Esophagus (tissue), 2 donors: Measurements from ENCODE around the gene FUT1. TPM values are rescaled to one million over a fixed set of nuclear protein-coding genes. Genes with fewer than 3 reads are reported as not detected.
A peak's percentile ranks its signal among the peaks of the same experiment; 100 is the strongest.

ENCODE experiments used
- H3K27ac ChIP-seq, 2 donors: one replicate each; pipeline ENCODE4 v1.5.1; 2013; ENCODE audit warnings: low read depth in 2 of 2, mild to moderate bottlenecking in 2 of 2, inconsistent platforms in 1 of 2, low read length in 1 of 2, moderate library complexity in 1 of 2
- H3K27me3 ChIP-seq, 2 donors: one replicate each; pipeline ENCODE4 v1.6.1; 2013; ENCODE audit warnings: low read length in 2 of 2, control low read depth in 1 of 2, mild to moderate bottlenecking in 1 of 2; ENCODE audit not compliant: insufficient read depth in 2 of 2, control insufficient read depth in 1 of 2
- H3K36me3 ChIP-seq, 2 donors: one replicate each; pipeline ENCODE4 v1.6.1; 2013; ENCODE audit warnings: low read length in 1 of 2; ENCODE audit not compliant: control insufficient read depth in 2 of 2, insufficient read depth in 2 of 2
- H3K4me1 ChIP-seq, 2 donors: one replicate each; pipeline ENCODE4 v1.6.1; 2013; ENCODE audit warnings: low read length in 1 of 2; ENCODE audit not compliant: control insufficient read depth in 2 of 2, insufficient read depth in 2 of 2
- H3K4me3 ChIP-seq, 2 donors: one replicate each; pipeline ENCODE4 v1.5.1; 2013; ENCODE audit warnings: low read length in 2 of 2, mild to moderate bottlenecking in 2 of 2, low read depth in 1 of 2, moderate library complexity in 1 of 2
- H3K9me3 ChIP-seq, 2 donors: one replicate each; pipeline ENCODE4 v1.6.1; 2013; ENCODE audit warnings: mild to moderate bottlenecking in 2 of 2, low read depth in 1 of 2, low read length in 1 of 2, moderate library complexity in 1 of 2; ENCODE audit not compliant: control insufficient read depth in 2 of 2, insufficient read depth in 1 of 2
- WGBS, 2 donors: extraction: QIAGEN DNeasy Blood & Tissue Kit; methylation state at CpG; one replicate each; pipeline ENCODE4 v1.1.7; 2013; 5-methylcytosine and 5-hydroxymethylcytosine counted together
- polyA plus RNA-seq, 2 donors: library from polyadenylated mRNA; stranded (reverse); fragments of 200-250 nt; gene quantifications; one replicate each; pipeline ENCODE4 v1.2.3, GENCODE V29; 2013
- donor health status: healthy with polysubstance abuse.
- donor health status: Bipolar disorder and iron deficiency.

The FUT1 gene
- polyA plus RNA-seq, 2 donors, result 1.1 to 2.4 TPM

- H3K4me3 ChIP-seq, result no peak overlapping the region
Observed at GRCh38 chr19:48756212-48756611, 3.8 kb upstream of the FUT1 start.

DNA sequence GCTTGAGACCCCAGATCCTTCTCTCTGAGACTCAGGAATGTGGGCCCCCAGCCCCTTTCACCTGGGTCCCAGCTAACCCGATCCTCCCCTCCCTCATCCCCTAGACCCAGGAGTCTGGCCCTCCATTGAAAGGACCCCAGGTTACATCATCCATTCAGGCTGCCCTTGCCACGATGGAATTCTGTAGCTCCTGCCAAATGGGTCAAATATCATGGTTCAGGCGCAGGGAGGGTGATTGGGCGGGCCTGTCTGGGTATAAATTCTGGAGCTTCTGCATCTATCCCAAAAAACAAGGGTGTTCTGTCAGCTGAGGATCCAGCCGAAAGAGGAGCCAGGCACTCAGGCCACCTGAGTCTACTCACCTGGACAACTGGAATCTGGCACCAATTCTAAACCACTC lies 3.3 kb upstream of the FUT1 start:
- no peaks in the 10 kb centered on the region for H3K9me3 ChIP-seq
- H3K27ac ChIP-seq, result no peak overlapping the region
- H3K4me1 ChIP-seq, result peaks cover 0 to 6% of the 10 kb centered on the region in 2 donors
- H3K36me3 ChIP-seq, result no peaks in the 10 kb centered on the region
- no peaks in the 10 kb centered on the region for H3K27me3 ChIP-seq
- WGBS, 2 donors, result 69 to 77% methylated on average over 5 of the region's 5 CpGs
- no peak overlapping the region for H3K4me3 ChIP-seq

More at GRCh38 chr19:48756212-48756611, 3.8 kb upstream of the FUT1 start:
- peaks cover 0 to 5% of the 10 kb centered on the region in 2 donors for H3K4me1 ChIP-seq
- no peaks in the 10 kb centered on the region for H3K27me3 ChIP-seq
- WGBS, 2 donors, result 92 to 96% methylated on average over 11 of the region's 11 CpGs
- no peak overlapping the region for H3K27ac ChIP-seq
- no peaks in the 10 kb centered on the region for H3K36me3 ChIP-seq
- H3K9me3 ChIP-seq, result no peaks in the 10 kb centered on the region

DNA sequence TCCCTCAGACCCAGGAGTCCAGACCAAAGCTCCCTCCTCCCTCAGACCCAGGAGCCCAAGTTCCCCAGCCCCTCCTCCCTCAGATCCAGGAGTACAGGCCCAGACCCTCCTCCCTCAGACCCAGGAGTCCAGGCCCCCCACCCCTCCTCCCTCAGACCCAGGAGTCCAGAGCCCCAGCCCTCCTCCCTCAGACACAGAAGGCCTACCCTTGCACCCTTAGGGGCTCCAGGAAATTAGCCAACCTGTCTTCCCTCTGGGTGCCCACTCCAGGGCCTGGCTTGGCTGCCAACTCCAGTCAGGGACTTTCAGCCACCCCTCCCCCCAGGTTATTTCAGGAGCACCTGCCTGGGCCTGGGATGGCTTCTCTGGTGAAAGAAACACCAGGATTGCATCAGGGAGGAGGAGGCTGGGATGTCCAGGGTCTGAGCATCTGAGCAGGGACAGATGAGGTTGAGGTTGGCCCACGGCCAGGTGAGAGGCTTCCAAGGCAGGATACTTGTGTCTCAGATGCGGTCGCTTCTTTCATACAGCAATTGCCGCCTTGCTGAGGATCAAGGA lies 2.7 kb upstream of the FUT1 start, which contains the start of gene FGF21:
TSS of gene FGF21 (plus strand) at position 441 of the 558 bp plus-strand sequence. CDS start 713 bp downstream, outside the sequence.
- WGBS, 2 donors, result 79 to 86% methylated on average over 4 of the region's 4 CpGs
- no peaks in the 10 kb centered on the region for H3K9me3 ChIP-seq
- no peaks in the 10 kb centered on the region for H3K27me3 ChIP-seq
- peaks cover under 1 to 9% of the 10 kb centered on the region in 2 donors for H3K4me1 ChIP-seq
- no peak within 1 kb of the TSS for H3K4me3 ChIP-seq
- H3K27ac ChIP-seq, result no peak within 1 kb of the TSS
- H3K36me3 ChIP-seq, result peaks cover 0 to 3% of the 10 kb centered on the region in 2 donors

- Histone ChIP-seq H3K27ac (peak overlapping the region; percentile 18 to 77), H3K36me3 (peaks cover 0 to 8% of the 10 kb centered on the region in 2 donors), H3K9me3 (no peaks in the 10 kb centered on the region), H3K4me1 (peaks cover 2 to 9% of the 10 kb centered on the region in 2 donors), H3K4me3 (peak overlapping the region; percentile 54 to 59), H3K27me3 (no peaks in the 10 kb centered on the region)
- 16 to 22% methylated on average over 19 to 20 of the region's 20 CpGs for WGBS, 2 donors
Observed at GRCh38 chr19:48751845-48752495, 471 bp downstream of the FUT1 start.

DNA sequence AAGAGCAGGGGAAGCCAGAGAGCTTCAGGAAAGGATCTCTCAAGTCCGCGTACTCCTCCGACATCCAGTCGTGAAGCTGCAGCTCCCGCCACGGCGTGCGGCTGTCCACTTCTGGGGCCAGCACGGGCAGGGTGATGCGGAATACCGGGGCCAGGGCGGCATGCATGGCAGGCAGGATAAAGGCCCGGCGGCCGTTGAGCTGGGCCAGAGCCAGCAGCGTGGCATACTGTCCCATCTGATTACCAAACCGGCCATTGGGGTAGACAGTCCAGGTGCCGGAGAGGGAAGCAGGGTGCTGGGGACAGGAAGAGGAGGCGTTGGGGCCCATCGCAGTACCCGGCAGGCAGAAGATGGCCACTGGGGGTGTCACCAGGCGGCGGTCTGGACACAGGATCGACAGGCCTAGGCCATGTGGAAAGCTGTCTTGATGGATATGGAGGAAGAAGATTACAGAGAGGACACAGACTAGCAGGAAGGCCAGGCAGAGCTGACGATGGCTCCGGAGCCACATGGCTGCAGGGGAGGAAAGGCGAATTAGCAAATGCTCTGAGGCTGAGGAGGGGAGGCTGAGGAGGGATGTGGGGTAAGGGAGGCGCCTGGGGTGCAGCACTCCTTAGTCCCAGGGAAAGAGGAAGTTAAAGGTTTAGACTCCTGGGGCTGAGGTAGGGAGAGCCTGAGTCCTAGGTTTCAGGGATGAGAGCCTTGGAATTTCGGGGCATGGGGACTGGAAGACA lies 1.5 kb downstream of the FUT1 start:
- Histone ChIP-seq H3K36me3 (peaks cover 0 to 8% of the 10 kb centered on the region in 2 donors), H3K4me3 (peak overlapping the region in 1 of 2 donors; percentile 2), H3K9me3 (no peaks in the 10 kb centered on the region), H3K27ac (no peak overlapping the region), H3K4me1 (peaks cover 2 to 9% of the 10 kb centered on the region in 2 donors), H3K27me3 (no peaks in the 10 kb centered on the region)
- 83 to 89% methylated on average over 29 of the region's 29 CpGs for WGBS, 2 donors

- H3K27ac ChIP-seq, result no peak overlapping the region
- 87 to 96% methylated on average over 31 of the region's 31 CpGs for WGBS, 2 donors
- no peak overlapping the region for H3K4me3 ChIP-seq
- H3K36me3 ChIP-seq, result peaks cover 0 to 8% of the 10 kb centered on the region in 2 donors
- H3K27me3 ChIP-seq, result no peaks in the 10 kb centered on the region
- peaks cover 2 to 9% of the 10 kb centered on the region in 2 donors for H3K4me1 ChIP-seq
- no peaks in the 10 kb centered on the region for H3K9me3 ChIP-seq
Observed at GRCh38 chr19:48750351-48750750, 2.1 kb downstream of the FUT1 start.

DNA sequence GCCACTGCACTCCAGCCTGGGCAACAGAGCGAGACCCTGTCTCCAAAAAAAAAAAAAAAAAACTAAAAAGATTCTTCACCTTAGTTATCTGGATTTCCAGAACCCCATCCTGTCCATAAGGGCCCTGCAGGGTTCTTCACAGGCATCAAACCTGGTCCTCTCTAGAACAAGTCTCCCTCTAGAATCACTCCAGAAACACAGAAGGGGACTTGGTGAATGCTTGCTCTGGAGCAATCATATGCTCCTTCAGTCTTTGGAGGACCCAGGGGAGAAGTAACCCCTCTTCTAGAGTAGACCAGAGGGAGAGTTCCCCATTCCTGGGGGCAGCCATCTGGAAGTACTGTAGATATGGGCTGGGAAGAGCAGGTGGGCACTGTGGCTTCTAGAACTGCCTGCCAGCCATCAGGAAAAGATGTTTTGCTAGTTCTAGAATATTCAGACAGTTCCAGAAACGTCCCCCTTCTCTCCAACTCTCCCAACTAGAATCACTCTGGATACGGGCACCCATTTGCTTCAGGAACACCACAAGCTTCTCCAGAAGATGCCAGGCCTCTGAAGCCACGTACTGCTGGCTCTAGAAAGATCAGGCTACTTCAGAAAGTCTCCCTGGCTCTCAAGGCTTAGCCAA lies 2.8 kb downstream of the FUT1 start:
- peaks cover 2 to 9% of the 10 kb centered on the region in 2 donors for H3K4me1 ChIP-seq
- no peak overlapping the region for H3K27ac ChIP-seq
- H3K27me3 ChIP-seq, result no peaks in the 10 kb centered on the region
- WGBS, 2 donors, result 67 to 75% methylated on average over 4 of the region's 4 CpGs
- H3K36me3 ChIP-seq, result peaks cover 0 to 8% of the 10 kb centered on the region in 2 donors
- H3K4me3 ChIP-seq, result no peak overlapping the region
- H3K9me3 ChIP-seq, result no peaks in the 10 kb centered on the region

- no peaks in the 10 kb centered on the region for H3K9me3 ChIP-seq
- no peaks in the 10 kb centered on the region for H3K27me3 ChIP-seq
- peaks cover 2 to 4% of the 10 kb centered on the region in 2 donors for H3K4me1 ChIP-seq
- no peak within 1 kb of the TSS for H3K27ac ChIP-seq
- H3K4me3 ChIP-seq, result peak within 1 kb of the TSS in 1 of 2 donors; percentile 9
- H3K36me3 ChIP-seq, result peaks cover 0 to 8% of the 10 kb centered on the region in 2 donors
- WGBS, 2 donors, result 30 to 40% methylated on average over 31 of the region's 31 CpGs
Observed at GRCh38 chr19:48746738-48747575, 5.5 kb downstream of the FUT1 start, which contains the start of gene IZUMO1. Gene IZUMO1, minus strand, starts transcription at chr19:48746909. Its CDS starts 1,050 bp downstream, at chr19:48745859.
